CD14-positive monocyte (primary cell): ENCODE data around the gene KARS1. TPM values are rescaled to one million over a fixed set of nuclear protein-coding genes. Genes with fewer than 3 reads are reported as not detected.
A peak's percentile ranks its signal among the peaks of the same experiment; 100 is the strongest.

Experiments
- DNase-seq, 3 donors: peaks; one replicate each; pipeline ENCODE4 v3.0.0-alpha.2; 2011 to 2022
- H2AFZ ChIP-seq: 2 replicates; pipeline ENCODE4 v1.6.0; 2012; ENCODE audit warnings: mild to moderate bottlenecking, low read depth, low read length, inconsistent platforms; ENCODE audit not compliant: insufficient read depth, poor library complexity, severe bottlenecking
- H3K27ac ChIP-seq, 2 donors: 1 replicate in 1 of 2; 2 replicates in 1 of 2; pipeline ENCODE4 v1.5.1; 2012 to 2013; ENCODE audit warnings: low read length in 2 of 2, control low read depth in 1 of 2, inconsistent platforms in 1 of 2, low read depth in 1 of 2, mild to moderate bottlenecking in 1 of 2
- H3K27me3 ChIP-seq, 2 donors: one replicate each; pipeline versions ENCODE4 v1.6.0 to v1.6.1; 2011 to 2013; ENCODE audit warnings: low read length in 2 of 2; ENCODE audit not compliant: control insufficient read depth in 2 of 2, insufficient read depth in 2 of 2
- H3K36me3 ChIP-seq, 2 donors: replicated peaks in 1 of 2; 1 replicate in 1 of 2; 2 replicates in 1 of 2; pipeline versions ENCODE4 v1.5.1 to v1.6.1; 2012 to 2013; ENCODE audit warnings: low read length in 2 of 2, control low read depth in 1 of 2, inconsistent platforms in 1 of 2, mild to moderate bottlenecking in 1 of 2; ENCODE audit not compliant: insufficient read depth in 2 of 2, control insufficient read depth in 1 of 2
- H3K4me1 ChIP-seq, 2 donors: 1 replicate in 1 of 2; 2 replicates in 1 of 2; pipeline versions ENCODE4 v1.5.1 to v1.6.1; 2012 to 2013; ENCODE audit warnings: low read length in 2 of 2, control low read depth in 1 of 2, inconsistent platforms in 1 of 2, mild to moderate bottlenecking in 1 of 2, moderate library complexity in 1 of 2; ENCODE audit not compliant: insufficient read depth in 2 of 2, control insufficient read depth in 1 of 2
- H3K4me2 ChIP-seq: replicated peaks from 2 replicates; pipeline ENCODE3; 2012; ENCODE audit warnings: low read length, moderate library complexity, mild to moderate bottlenecking; ENCODE audit not compliant: poor library complexity, severe bottlenecking; ENCODE audit errors: extremely low read depth
- H3K4me3 ChIP-seq, 3 experiments: fragments of 200-600 bp in 1 of 3; sonication (generic) in 1 of 3; replicated peaks in 1 of 3; 1 replicate in 2 of 3; 2 replicates in 1 of 3; pipeline ENCODE4 v1.5.1; 2011 to 2013; ENCODE audit warnings: low read length in 3 of 3, mild to moderate bottlenecking in 3 of 3, control low read depth in 2 of 3, low read depth in 2 of 3, inconsistent platforms in 1 of 3, moderate library complexity in 1 of 3
- H3K79me2 ChIP-seq: 2 replicates; pipeline ENCODE4 v1.6.0; 2012; ENCODE audit warnings: mild to moderate bottlenecking, control low read depth, inconsistent platforms, low read length, moderate library complexity; ENCODE audit not compliant: insufficient read depth
- H3K9ac ChIP-seq: 2 replicates; pipeline ENCODE4 v1.6.0; 2017; ENCODE audit warnings: low read length, mild to moderate bottlenecking; ENCODE audit not compliant: insufficient read depth, poor library complexity, severe bottlenecking
- H3K9me3 ChIP-seq, 2 donors: replicated peaks in 1 of 2; 1 replicate in 1 of 2; 2 replicates in 1 of 2; pipeline versions ENCODE4 v1.5.1 to v1.6.1; 2012 to 2013; ENCODE audit warnings: low read length in 2 of 2, control low read depth in 1 of 2; ENCODE audit not compliant: control insufficient read depth in 1 of 2, insufficient read depth in 1 of 2
- H4K20me1 ChIP-seq: 2 replicates; pipeline ENCODE4 v1.6.0; 2012; ENCODE audit warnings: mild to moderate bottlenecking, low read length, control low read depth, moderate library complexity; ENCODE audit not compliant: insufficient read depth
- H3K27ac Mint-ChIP-seq, 7 donors: one replicate each; pipeline ENCODE4 v1.8.0; 2020; ENCODE audit warnings: mild to moderate bottlenecking in 7 of 7, mixed read lengths in 7 of 7, moderate library complexity in 6 of 7, inconsistent platforms in 2 of 7
- H3K27me3 Mint-ChIP-seq, 3 donors: one replicate each; pipeline ENCODE4 v1.8.0; 2021 to 2022; ENCODE audit warnings: low read depth in 3 of 3, mild to moderate bottlenecking in 3 of 3, mixed read lengths in 3 of 3, moderate library complexity in 3 of 3, inconsistent platforms in 1 of 3
- H3K36me3 Mint-ChIP-seq, 2 donors: one replicate each; pipeline ENCODE4 v1.8.0; 2020; ENCODE audit warnings: mixed read lengths in 2 of 2, inconsistent platforms in 1 of 2, mild to moderate bottlenecking in 1 of 2
- H3K4me1 Mint-ChIP-seq: one replicate; pipeline ENCODE4 v1.8.0; 2020; ENCODE audit warnings: mild to moderate bottlenecking, mixed read lengths
- H3K4me3 Mint-ChIP-seq, 2 donors: one replicate each; pipeline ENCODE4 v1.8.0; 2020; ENCODE audit warnings: mild to moderate bottlenecking in 2 of 2, mixed read lengths in 2 of 2, moderate library complexity in 1 of 2
- H3K9me3 Mint-ChIP-seq, 7 donors: one replicate each; pipeline ENCODE4 v1.8.0; 2020 to 2022; ENCODE audit warnings: mixed read lengths in 7 of 7, mild to moderate bottlenecking in 6 of 7, moderate library complexity in 6 of 7, inconsistent platforms in 2 of 7
- WGBS: methylation state at CpG from one replicate; pipeline ENCODE4 v1.1.5; 2013; ENCODE audit warnings: missing lambda C conversion rate; ENCODE audit not compliant: insufficient coverage; 5-methylcytosine and 5-hydroxymethylcytosine counted together
- intact Hi-C, 2 donors: fragments of 100-400 bp; cut with micrococcal nuclease; formaldehyde crosslinking; loops; one replicate each; pipeline versions ENCODE4 v1.15.0 to v1.15.1; 2023
- polyA plus RNA-seq, 3 donors: library from polyadenylated mRNA; depleted of rRNA in 1 of 3; unstranded in 2 of 3; stranded (reverse) in 1 of 3; fragments of 300-500 nt in 2 of 3; fragments of >200 nt in 1 of 3; fragmentation: Illumina TruSeq in 2 of 3; gene quantifications; 1 replicate in 2 of 3; 2 replicates in 1 of 3; pipeline ENCODE4 v1.2.3, GENCODE V29; 2012 to 2021
- TF ChIP-seq, protein P1 (sequence below): fragments of 200-600 bp; IDR thresholded peaks from one replicate; pipeline ENCODE4 v1.8.0; 2022; ENCODE audit warnings: antibody characterized with exemption, mild to moderate bottlenecking

Gene KARS1
- polyA plus RNA-seq, 3 donors, result 66.1 to 150 (median 116) TPM

DNA sequence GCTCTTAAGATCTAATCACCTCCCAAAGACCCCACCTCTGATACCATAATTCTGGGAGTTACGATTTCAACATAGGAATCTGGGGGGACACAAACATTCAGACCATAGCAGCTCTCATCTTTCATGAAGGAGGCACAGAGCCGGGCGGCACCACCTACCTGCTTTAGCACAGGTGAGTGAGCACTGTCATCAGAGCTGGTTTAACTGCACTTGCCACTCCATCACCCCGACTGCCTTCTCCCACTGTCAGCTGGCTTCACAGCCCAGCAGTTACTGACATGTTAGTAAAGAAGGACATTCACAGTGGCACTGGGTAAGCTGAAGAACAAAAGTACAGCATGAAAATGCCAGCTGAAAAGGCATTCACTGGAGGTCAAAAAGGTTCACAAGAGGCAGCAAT lies 58.7 kb downstream of the KARS1 start:
- 100% methylated on average over 2 of the region's 4 CpGs for WGBS

DNA sequence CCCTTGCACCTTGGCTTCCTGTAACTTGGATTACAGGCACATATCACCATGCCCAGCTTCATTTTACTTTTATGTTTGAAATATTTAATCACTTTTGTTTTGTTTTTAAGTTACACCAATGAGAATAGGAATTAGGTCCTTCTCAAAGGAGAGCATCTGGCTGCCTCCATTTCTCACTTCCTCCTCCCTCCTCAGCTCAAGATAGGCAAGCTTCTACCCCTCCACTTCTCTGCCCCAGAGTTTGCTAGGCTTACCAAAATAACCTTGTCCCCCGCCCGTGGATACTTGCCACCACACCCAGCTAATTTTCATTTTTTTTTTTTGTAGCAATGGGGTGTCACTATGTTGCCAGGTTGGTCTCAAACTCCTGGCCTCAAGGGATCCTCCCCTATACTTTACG lies 63.4 kb downstream of the KARS1 start:
- Mint-ChIP-seq H3K36me3 (peaks cover 25 to 34% of the 10 kb centered on the region in 2 donors), H3K4me1 (peaks cover 5% of the 10 kb centered on the region), H3K27ac (peak overlapping the region in 1 of 7 donors; percentile 23), H3K9me3 (no peaks in the 10 kb centered on the region), H3K27me3 (no peaks in the 10 kb centered on the region), H3K4me3 (no peak overlapping the region)
- WGBS, result no CpG with 5 or more reads among the region's 3 CpGs
- no peak overlapping the region for H2AFZ ChIP-seq
- no peak overlapping the region for H3K9ac ChIP-seq
- no peaks in the 10 kb centered on the region for H3K27me3 ChIP-seq
- no peak overlapping the region for H3K4me3 ChIP-seq
- H3K4me1 ChIP-seq, result no peaks in the 10 kb centered on the region
- intact Hi-C loops, result no loop called here
- DNase-seq, result no peak
- no peaks in the 10 kb centered on the region for H3K79me2 ChIP-seq
- H3K4me2 ChIP-seq, result no peak overlapping the region
- no peaks in the 10 kb centered on the region for H4K20me1 ChIP-seq
- no peaks in the 10 kb centered on the region for H3K9me3 ChIP-seq
- no peak overlapping the region for H3K27ac ChIP-seq
- TF ChIP-seq, protein P1, sequence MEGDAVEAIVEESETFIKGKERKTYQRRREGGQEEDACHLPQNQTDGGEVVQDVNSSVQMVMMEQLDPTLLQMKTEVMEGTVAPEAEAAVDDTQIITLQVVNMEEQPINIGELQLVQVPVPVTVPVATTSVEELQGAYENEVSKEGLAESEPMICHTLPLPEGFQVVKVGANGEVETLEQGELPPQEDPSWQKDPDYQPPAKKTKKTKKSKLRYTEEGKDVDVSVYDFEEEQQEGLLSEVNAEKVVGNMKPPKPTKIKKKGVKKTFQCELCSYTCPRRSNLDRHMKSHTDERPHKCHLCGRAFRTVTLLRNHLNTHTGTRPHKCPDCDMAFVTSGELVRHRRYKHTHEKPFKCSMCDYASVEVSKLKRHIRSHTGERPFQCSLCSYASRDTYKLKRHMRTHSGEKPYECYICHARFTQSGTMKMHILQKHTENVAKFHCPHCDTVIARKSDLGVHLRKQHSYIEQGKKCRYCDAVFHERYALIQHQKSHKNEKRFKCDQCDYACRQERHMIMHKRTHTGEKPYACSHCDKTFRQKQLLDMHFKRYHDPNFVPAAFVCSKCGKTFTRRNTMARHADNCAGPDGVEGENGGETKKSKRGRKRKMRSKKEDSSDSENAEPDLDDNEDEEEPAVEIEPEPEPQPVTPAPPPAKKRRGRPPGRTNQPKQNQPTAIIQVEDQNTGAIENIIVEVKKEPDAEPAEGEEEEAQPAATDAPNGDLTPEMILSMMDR, result no peak
- H3K36me3 ChIP-seq, result peaks cover 10 to 20% of the 10 kb centered on the region in 2 donors

More for the DNA sequence above, 58.7 kb downstream of the KARS1 start:
- Mint-ChIP-seq H3K27me3 (no peaks in the 10 kb centered on the region), H3K4me3 (no peak overlapping the region), H3K27ac (peak overlapping the region in 2 of 7 donors; percentile 32 to 82), H3K9me3 (peaks cover 0 to 2% (median 0%) of the 10 kb centered on the region in 7 donors), H3K36me3 (peaks cover 22 to 25% of the 10 kb centered on the region in 2 donors), H3K4me1 (peaks cover 2% of the 10 kb centered on the region)
- H3K9me3 ChIP-seq, result no peaks in the 10 kb centered on the region
- H3K4me2 ChIP-seq, result no peak overlapping the region
- no peak overlapping the region for H3K4me3 ChIP-seq
- H3K9ac ChIP-seq, result no peak overlapping the region
- no peaks in the 10 kb centered on the region for H3K36me3 ChIP-seq
- no peaks in the 10 kb centered on the region for H3K4me1 ChIP-seq
- H3K27me3 ChIP-seq, result no peaks in the 10 kb centered on the region
- no peak overlapping the region for H3K27ac ChIP-seq
- no peaks in the 10 kb centered on the region for H4K20me1 ChIP-seq
- intact Hi-C loops, result no loop called here
- TF ChIP-seq, protein P1, result no peak
- no peak overlapping the region for H2AFZ ChIP-seq
- DNase-seq, result no peak
- no peaks in the 10 kb centered on the region for H3K79me2 ChIP-seq
